Measurements from ENCODE around the gene ANXA4. TPM values are rescaled to one million over a fixed set of nuclear protein-coding genes. Genes with fewer than 3 reads are reported as not detected.
"Not testable (repeated sequence)": the region's sequence is repeated elsewhere in the genome, so short reads cannot be mapped to it uniquely, and the experiment has no call there.

ANXA4 gene
- total RNA-seq, 1 donor from 2014 or later: 96.7 TPM

DNA sequence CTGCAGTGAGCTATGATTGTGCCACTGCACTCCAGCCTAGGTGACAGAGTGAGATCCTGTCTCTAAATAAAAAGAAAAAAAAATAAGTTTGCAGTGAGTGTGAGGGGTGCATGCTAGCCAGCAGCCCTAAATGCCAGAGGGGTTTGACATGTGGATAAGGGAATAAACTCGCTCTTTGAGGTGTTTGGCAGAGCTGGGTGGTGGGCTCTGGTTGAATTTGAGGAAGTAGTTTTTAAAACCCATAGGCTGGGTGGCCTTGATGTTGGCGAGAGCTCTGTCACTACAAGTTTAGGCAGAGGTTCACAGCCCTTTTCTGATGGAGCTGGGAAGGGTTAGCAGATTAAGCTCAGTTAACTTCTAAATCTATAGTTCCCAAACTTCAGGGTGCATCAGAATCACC is 3.1 kb downstream of the ANXA4 start:
- intact Hi-C loops (cut with micrococcal nuclease): no loop called here

DNA sequence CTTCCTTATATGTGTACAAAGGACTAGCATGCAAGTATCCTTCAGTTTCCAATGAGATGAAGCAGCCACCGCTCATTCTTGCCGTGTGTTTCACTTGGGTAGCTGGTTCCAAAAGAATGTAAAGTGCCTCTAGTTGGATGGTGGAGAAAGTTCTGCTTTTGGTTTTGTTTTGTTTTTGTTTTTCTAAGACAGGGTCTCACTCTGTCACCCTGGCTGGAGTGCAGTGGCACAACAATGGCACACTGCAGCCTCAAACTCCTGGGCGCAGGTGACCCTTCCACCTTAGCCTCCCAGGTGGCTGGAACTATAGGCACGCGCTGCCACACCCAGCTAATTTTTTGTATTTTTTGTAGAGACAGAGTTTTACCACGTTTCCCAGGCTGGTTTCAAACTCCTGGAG is 8.3 kb downstream of the ANXA4 start:
- intact Hi-C loops (cut with micrococcal nuclease): no loop called here

DNA sequence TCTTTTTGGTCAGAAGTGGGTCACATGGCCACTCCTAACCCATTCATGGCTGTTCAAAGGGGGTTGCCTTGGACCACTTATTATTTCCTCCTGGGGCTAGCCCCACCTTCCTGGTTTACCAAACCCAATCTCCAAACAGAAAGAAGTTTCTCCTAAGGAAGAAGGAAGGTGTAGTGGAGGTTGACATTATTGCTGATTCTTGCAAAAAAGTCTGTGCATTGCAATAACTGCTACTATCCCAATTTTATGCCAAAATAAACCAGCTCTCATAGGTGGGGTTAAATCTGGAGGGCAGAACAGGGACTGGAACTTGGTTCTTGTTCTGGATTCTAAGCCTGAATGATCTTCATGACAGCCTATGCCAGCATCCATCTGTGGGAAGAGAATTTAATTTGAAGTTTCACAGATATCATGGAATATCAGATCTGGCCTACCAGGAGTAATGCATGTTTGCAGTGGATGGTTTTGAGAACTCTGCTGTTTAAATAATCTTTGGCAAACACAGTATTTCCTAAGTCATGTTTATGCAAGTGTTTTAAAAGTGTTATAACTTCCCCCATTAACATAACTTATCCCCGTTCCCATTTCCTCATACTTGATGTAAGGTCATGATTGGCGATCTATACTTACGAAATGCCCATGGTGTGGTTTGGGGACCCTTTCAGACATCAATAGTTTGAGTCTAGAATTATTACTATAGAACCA is 11.9 kb downstream of the ANXA4 start:
- intact Hi-C loops (cut with micrococcal nuclease): no loop called here

DNA sequence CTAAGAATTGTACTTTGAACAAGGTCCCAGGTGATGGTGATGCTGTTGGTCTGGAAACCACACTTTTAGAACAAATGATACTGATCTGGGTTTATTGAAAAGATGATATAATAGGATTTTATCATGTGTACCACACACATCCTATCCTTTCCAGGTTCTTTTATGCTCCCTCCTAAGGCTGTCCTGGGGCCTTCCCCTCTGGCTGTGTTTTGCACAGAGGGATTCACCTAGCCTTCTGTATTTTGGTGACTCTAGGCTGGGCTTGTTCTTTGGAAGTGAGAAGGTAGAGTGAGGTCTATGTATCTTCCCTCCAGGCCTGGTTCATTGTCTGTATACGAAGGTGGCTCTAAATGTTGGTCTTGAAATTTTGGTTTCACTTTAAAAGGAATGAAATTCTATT is 12.7 kb downstream of the ANXA4 start:
- intact Hi-C loops (cut with micrococcal nuclease): no loop called here

DNA sequence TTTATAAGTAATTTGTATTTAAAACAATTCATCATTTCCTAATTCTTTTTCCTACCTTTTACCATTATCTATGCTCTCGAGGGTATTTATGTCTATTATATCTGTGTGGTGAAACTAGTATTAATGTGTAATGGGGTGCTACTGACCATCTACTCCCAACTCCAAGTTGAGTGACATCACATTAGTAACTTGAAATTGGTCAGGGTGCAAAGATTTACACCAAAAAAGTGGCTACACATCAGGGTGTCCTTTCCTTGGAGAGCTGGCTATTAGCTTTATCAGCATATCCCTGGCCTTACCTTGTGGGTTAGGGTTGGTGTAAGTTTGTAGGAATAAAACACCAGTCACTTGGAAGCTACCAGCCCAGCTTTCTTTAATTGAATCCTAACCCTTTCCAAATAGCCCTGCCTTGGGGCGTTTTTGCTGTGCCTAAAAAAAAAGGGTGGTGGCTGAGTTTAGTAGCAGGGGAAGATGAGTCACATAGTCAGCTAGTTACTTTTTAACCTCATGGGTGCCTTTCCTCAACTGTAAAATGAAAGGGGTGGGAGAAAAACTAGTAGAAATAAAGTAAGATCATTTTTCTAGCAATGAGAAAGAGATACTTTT is 14.0 kb downstream of the ANXA4 start:
- intact Hi-C loops (cut with micrococcal nuclease): no loop called here

DNA sequence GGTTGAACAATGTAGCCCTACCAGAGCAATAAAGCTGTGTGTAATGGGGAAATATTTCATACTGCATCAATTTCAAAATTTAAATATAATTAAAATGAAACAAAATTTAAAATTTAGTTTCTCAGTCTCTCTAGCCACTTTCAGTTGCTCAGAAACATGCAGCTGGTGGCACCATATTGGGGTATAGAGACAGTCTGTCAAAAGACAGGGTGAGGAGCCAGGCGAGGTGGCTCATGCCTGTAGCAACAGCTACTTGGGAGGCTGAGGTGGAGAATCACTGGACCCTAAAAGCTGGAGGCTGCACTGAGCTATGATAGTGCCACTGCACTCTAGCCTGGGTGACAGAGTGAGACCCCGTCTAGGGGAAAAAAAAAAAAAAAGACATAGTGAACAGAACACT is 20.1 kb downstream of the ANXA4 start:
- intact Hi-C loops (cut with micrococcal nuclease): no loop called here

DNA sequence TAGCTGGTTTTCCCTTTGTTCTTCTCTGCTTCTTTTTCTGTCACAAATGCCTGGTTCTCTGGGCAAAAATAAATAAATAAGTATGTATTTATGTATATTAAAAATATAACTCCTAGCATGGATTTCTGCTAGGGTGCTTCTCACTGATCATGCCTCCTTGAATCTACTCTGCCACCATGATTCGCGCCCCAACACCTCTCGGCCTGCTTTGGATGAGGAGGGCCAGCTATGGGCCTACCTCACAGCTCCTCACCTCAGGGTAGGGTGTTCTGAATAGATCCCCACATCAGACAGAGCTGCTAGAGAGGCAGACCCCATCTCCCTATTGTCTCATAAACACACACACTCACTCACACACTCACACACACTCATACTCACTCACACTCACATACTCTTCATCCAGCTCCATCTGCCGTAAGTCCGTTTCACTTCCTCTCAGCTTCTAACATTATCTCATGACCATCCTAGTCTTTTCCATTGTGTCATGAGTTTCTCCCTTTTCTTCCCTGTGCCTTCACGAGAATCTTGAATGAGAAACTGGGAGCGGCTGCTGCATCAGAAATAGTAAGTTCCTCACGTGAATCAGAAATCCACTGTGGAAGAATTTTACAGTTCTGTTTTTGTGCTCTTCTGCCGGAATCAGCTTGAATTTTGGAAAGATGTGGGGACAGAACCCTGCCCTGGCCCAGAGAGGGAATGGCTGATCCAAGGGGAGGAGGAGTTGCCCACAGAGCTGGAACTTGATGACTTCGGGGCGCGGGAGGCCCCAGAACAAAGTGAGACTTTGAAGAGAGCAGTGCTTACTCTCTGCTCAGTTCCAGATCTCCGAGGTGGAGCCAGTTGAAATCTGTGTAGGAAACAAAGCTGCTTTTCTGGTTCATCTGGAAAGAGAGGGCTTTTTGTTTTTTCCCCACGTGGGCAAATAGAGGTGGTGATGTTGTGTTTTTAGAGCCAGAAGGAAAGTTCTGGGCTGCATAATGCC is 20.9 kb downstream of the ANXA4 start:
- intact Hi-C loops (cut with micrococcal nuclease): no loop called here

DNA sequence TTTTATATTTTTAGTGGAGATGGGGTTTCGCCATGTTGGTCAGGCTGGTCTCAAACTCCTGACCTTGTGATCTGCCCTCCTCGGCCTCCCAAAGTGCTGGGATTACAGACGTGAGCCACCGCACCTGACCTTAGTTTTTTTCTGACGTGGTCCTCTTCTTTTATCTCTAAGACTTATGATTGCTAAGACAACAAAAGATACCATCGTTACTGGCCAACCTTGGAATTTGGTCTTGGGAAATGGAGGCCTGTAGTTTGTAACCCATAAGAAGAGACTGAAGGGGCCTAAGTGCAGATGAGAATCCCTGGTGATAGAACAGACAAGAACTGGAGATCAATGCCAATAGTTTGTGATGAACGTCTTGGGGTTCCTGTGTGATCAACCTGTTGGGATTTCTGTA is 21.9 kb downstream of the ANXA4 start:
- intact Hi-C loops (cut with micrococcal nuclease): not testable (repeated sequence)

DNA sequence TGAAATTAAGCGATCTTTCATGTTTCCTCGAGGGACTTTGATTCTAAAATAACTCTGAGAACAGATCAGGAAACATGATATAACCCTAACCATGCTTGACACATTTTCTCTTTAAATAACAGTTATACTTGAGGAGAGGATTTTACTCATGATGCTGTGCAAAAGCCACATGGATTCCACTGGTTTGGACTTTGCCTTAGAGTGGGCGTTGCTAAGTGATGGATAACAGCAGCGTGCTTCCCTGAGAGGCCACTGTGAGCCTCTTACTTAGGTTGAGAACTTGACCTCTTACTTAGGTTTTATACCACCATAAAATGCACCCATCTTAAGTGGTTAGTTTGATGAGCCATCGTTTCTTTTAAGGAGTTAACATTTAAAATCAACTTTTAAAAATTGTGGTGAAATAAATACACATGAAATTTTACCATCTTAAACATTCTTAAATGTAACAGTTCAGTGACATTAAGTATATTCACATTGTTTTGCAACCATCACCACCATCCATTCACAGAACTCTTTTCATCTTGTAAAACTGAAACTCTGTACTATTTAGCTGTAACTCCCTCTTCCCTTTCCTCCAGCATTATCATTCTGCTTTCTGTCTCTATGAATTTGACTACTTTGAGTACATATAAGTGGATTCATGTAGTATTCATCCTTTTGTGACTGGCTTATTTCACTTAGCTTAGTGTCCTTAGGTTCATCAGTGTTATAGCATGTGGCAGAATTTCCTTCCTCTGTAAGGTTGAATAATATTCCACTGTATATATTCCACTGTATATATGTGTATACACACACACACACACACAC is 22.6 kb downstream of the ANXA4 start:
- intact Hi-C loops (cut with micrococcal nuclease): no loop called here

DNA sequence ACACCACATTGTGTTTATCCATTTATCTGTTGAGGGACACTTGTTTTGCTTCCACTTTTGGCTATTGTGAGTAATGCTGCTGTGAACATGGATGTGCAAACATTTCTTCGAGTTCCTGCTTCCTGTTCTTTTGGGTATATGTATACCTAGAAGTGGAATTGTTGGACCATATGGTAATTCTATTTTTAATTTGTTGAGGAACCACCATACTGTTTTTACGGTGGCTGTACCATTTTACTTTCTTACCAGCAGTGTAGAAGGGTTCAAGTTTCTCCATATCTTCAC is 23.1 kb downstream of the ANXA4 start:
- intact Hi-C loops (cut with micrococcal nuclease): no loop called here

DNA sequence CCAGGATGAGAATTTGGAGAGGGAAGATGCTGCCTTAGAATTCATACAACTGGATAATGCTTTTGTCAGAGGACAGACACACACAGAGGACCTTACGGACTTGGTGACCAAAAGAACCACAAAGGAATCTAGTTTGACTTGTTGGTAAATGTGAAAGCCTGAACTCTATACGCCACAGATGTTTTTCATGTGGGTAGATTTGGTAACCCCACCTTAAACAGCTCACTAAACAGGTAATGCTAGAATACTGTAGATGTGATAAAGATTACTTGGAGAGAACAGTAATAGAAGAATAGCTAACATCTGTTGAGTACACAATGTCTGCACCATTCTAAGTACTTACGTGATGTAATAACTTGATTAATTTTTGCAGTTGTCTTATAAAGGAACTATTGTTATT is 24.1 kb downstream of the ANXA4 start:
- intact Hi-C loops (cut with micrococcal nuclease): no loop called here

DNA sequence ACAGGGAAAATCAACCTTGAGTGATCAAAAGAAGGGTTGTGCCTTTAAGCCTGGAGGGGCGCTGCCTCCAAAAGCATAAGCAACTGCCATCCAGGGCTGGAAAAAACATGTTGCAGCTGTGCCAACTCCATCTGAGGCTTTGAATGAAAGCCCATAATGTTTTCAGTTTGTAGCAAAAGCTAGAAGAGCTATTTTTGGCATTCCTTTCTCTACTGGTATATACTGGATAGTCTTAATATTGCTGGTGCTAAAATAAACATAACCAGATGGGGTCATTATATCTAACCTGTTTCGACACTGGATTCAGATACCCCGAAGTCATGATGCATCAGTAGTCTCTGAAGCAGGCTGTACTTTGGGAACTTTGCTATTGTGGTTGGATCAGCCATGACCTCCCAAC is 25.1 kb downstream of the ANXA4 start:
- intact Hi-C loops (cut with micrococcal nuclease): no loop called here

DNA sequence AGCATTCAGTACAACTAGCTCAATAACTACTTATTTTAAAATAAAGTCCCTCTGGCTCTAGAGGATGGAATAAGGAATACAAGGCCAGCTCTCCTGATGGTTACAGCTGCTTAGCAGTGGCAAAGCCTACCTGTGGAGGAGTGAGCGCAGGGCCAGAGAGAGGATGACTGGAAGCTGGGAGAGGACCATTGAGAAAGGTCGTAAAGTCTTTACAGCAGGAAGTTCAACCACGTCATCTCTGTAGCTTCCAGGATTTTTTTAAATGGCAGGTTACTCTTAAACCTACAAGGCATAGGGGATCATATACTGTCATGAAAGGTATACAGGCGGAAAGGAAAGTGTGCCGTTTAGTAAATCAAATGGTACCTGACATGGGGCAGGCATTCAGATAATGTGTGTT is 26.3 kb downstream of the ANXA4 start:
- intact Hi-C loops (cut with micrococcal nuclease): no loop called here

DNA sequence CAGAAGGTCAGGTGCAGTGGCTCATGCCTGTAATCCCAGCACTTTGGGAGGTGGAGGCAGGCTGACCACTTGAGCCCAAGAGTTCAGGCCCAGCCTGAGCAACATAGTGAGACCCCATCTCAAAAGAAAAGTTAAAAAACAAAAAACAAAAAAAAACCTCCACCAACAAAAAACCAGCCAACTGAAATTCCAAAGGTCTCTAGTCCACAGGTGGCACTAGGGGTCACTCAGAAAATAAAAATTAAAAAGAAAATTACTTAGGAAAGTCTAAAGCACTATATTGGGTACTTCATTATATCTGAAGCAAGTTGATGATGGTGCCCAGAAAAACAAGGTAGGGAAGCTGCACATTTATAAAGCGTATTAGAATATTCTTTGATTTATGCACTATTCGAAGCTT is 26.9 kb downstream of the ANXA4 start:
- intact Hi-C loops (cut with micrococcal nuclease): no loop called here

DNA sequence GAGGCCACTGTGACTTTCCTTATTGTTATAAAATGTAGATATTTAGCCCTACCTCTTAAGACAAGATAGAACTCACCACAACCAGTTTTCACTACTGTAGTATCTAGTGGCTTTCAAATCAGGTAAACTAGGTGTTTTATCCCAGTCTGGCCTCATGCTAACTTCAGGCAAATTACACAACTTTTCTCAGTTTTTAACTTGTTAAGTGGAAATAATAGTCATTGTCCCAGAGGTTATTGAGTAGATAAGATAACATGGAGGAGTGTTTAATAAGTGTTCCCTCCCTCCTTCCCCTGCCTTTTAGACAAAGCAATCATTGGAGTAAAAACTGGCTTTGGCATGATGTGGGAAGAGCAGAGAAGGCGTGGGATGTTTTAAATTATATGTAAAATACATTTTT is 27.3 kb downstream of the ANXA4 start:
- intact Hi-C loops (cut with micrococcal nuclease): no loop called here

DNA sequence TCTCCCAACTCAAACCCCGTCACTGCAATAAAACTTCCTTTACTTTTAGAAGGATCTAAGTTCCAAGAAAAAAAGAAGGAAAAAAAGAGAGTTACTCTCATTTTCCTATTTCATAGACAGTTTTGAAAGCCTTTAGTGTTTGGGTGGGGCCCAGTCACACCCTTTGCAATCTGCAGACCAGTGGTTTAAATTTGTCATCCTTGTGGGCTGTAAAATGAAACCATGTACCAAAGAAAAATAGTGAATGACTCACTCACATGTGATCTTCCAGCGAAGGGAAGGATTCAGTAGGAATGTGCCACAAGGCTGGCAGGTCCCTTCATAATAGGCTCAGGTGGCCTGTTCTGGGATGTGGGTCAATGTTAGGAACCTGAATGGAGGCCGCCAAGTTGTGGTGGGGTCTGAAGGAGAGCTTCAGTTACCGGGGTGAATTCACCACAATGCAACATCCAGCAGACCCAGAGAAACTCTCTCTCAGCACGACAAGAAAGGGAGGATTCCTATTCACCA is 28.3 kb downstream of the ANXA4 start:
- intact Hi-C loops (cut with micrococcal nuclease): no loop called here

DNA sequence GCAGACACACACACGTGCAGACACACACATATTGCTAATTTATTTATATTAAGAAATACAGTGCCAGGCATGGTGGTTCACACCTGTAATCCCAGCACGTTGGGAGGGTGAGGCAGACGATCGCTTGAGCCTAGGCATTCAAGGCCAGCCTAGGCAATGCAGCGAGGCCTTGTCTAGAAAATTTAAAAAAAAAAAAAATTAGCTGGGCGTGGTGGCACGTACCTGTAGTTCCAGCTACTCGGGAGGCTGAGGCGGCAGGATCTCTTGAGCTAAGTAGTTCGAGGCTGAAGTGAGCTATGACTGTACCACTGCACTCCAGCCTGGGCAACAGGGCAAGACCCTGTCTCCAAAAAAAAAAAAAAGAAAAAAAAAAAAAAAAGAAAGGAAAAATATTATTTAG is 28.8 kb downstream of the ANXA4 start:
- intact Hi-C loops (cut with micrococcal nuclease): no loop called here

DNA sequence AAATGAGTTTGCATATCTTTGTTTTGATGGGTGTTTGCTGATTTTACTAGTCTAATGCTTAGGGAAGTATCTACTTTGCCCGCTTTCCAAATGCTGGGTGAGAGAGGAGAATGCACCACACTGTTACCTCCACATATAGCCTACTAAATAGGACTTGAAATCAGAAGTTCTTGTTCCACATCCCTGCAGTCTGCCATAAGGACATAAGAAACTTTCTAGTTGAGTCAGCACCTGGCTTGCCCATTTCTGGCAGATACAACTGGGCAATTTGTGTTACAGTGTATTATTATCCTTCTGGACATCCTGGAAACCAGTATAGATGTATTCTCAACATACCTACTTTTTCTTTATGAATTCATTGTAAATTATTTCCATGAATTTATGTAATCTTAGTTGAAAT is 29.5 kb downstream of the ANXA4 start:
- intact Hi-C loops (cut with micrococcal nuclease): no loop called here

DNA sequence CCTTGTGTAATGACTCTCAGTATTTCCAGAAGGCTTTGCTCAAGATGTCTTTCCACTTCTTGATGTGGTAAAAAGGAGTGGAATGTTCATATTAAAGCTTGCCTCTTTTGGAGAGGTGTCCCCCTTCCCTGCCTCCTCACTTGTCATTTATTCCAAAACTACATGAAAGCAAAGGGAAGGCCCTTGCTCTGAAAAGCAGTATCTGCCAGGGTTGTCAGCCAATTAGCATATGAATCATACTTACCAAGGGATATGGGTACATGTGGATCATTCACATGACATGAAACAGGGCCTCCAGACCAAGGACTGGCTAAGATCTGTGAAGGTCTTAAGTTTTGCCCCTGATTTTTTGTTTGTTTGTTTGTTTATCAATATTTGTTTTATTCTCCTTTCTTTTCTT is 31.3 kb downstream of the ANXA4 start:
- intact Hi-C loops (cut with micrococcal nuclease): no loop called here

DNA sequence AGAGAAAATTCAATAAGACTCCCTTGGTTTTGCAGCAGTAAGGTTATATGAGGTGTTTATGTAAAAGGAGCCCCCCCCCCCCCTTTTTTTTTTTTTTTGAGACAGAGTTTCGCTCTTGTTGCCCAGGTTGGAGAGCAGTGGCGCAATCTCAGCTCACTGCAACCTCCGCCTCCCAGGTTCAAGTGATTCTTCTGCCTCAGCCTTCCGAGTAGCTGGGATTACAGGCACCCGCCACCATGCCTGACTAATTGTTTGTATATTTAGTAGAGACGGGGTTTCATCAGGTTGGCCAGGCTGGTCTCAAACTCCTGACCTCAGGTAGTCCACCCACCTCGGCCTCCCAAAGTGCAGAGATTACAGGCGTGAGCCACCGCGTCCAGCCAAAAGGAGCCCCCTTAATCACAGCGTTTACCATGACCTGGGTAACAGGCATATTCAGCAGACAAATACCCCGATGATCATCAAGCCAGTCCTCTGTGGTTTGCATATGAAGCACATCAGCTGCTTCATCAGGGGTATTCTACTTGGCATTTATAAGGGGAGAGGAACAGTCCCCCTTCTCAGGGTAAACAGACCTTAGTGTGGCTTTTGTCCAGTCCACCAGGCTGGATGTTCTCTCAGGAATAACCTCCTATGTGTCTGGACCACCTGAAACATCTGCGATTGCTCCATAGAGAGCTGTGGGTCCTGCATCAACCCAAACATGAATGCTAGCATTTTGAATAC is 32.5 kb downstream of the ANXA4 start:
- intact Hi-C loops (cut with micrococcal nuclease): loop anchor here (2.0 kb wide), 3 partner anchors 42 to 130 kb away; partner anchors contain the start of gene GMCL1
